Testis (tissue), 2 donors: ENCODE data around the gene SLC44A1.

ENCODE experiments used
- CTCF ChIP-seq, 3 experiments: fragments of 450-650 bp in 2 of 3; fragments of 200-600 bp in 1 of 3; sonication (generic) in 1 of 3; IDR thresholded peaks; one replicate each; pipeline ENCODE4 v1.5.1; 2016 to 2019; ENCODE audit warnings: antibody characterized with exemption in 3 of 3, mild to moderate bottlenecking in 2 of 3, moderate library complexity in 1 of 3
- POLR2A ChIP-seq: fragments of 450-650 bp; IDR thresholded peaks from one replicate; pipeline ENCODE4 v1.6.1; 2017; ENCODE audit warnings: antibody characterized with exemption, mild to moderate bottlenecking, moderate library complexity

- TF ChIP-seq POLR2A (no peak), CTCF (IDR thresholded peaks at IDR 0.05) (no peak)
Measured at GRCh38 chr9:105295986-105296385, 51.5 kb downstream of the SLC44A1 start.
